Kidney (tissue), 14 donors: Measurements from ENCODE around the gene DEXI. TPM values are rescaled to one million over a fixed set of nuclear protein-coding genes. Genes with fewer than 3 reads are reported as not detected.

Source experiments
- DNase-seq, 5 donors: peaks; one replicate each; pipeline ENCODE4 v3.0.0-alpha.2; 2013 to 2020
- FAIRE-seq: peaks from 2 replicates; lab custom pipeline; 2012; peaks lifted over from hg19 to GRCh38; lab: Jason Lieb, UNC
- H3K27ac ChIP-seq, 2 donors: one replicate each; pipeline ENCODE4 v1.7.0; 2013; ENCODE audit warnings: low read depth in 2 of 2, low read length in 2 of 2, inconsistent platforms in 1 of 2
- H3K27me3 ChIP-seq: one replicate; pipeline ENCODE4 v1.7.1; 2013; ENCODE audit warnings: low read length, inconsistent platforms; ENCODE audit not compliant: control insufficient read depth, insufficient read depth
- H3K36me3 ChIP-seq, 3 donors: one replicate each; pipeline versions ENCODE4 v1.7.0 to v1.7.1; 2013; ENCODE audit warnings: low read length in 3 of 3, control low read depth in 1 of 3, inconsistent platforms in 1 of 3; ENCODE audit not compliant: insufficient read depth in 3 of 3, control insufficient read depth in 2 of 3
- H3K4me1 ChIP-seq, 3 donors: one replicate each; pipeline versions ENCODE4 v1.7.0 to v1.7.1; 2013; ENCODE audit warnings: low read length in 3 of 3, inconsistent platforms in 1 of 3, low read depth in 1 of 3; ENCODE audit not compliant: control insufficient read depth in 2 of 3, insufficient read depth in 2 of 3
- H3K4me3 ChIP-seq, 3 donors: one replicate each; pipeline versions ENCODE4 v1.7.0 to v1.8.1; 2013; ENCODE audit warnings: low read length in 3 of 3, control low read depth in 1 of 3, inconsistent platforms in 1 of 3
- H3K9ac ChIP-seq, 3 donors: one replicate each; pipeline versions ENCODE4 v1.7.0 to v1.7.1; 2013; ENCODE audit warnings: low read length in 3 of 3, control low read depth in 1 of 3, inconsistent platforms in 1 of 3
- H3K9me3 ChIP-seq, 3 donors: one replicate each; pipeline versions ENCODE4 v1.7.0 to v1.7.1; 2013; ENCODE audit warnings: low read length in 3 of 3, control low read depth in 1 of 3, inconsistent platforms in 1 of 3; ENCODE audit not compliant: control insufficient read depth in 2 of 3, insufficient read depth in 1 of 3
- intact Hi-C: fragments of 100-400 bp; cut with DNase I; formaldehyde crosslinking; loops from one replicate; pipeline ENCODE4 v1.11.1; 2022
- polyA plus RNA-seq: library from polyadenylated mRNA; stranded (reverse); fragments of 350-450 nt; fragmentation: Illumina TruSeq; extraction: RNeasy Lipid Tissue Mini Kit (QIAGEN cat#74804); gene quantifications from one replicate; pipeline ENCODE4 v1.2.3, GENCODE V29; 2014; ENCODE audit warnings: low read depth, low replicate concordance; ENCODE audit not compliant: insufficient read depth
- total RNA-seq: library from RNA; stranded (reverse); fragmentation: NEBNext Ultra II Directional; extraction: Animal tissue kit (Norgen Biotek cat#: 25700); gene quantifications from one replicate; pipeline ENCODE4 v1.2.1, GENCODE V29; 2021
- TF ChIP-seq, protein P1 (sequence below): IDR thresholded peaks from 3 replicates; pipeline ENCODE4 v1.5.1; 2012; ENCODE audit warnings: mild to moderate bottlenecking, moderate library complexity, borderline replicate concordance; ENCODE audit not compliant: insufficient read depth; ENCODE audit errors: extremely low read depth
- donor health status: control.
- donor health status: control.
- donor health status: control.
- donor health status: control.
- donor health status: control.
- donor health status: DM: yes; HTN: yes; CAD: no.
- donor health status: Normal renal cell carcinoma (clear cell type).

DEXI gene
- total and polyA plus RNA-seq, 2 donors from 2014 or later, result 31.0 to 46.2 TPM

DNA sequence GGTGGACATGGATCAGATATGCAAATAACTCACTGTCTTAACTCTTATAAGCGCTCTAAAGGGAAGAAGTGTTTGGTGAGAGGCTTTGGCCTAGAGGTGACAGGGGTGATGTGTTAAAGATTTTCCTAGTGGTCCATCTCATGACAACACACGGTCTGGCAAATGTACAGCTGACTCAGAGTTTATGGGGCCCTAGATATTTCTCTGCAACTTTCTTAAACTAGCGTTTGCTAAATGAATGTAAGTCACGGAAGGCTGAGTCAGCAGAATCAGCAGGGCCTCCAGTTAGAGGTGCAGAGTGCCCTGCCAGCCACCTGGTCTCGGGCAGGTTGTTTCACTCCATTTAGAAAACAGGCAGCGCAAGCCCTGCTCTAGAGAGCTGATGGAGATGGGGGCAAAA lies 42.2 kb upstream of the DEXI start:
- Histone ChIP-seq H3K4me1 (peaks cover 0 to 6% (median 0%) of the 10 kb centered on the region in 3 donors), H3K9ac (no peak overlapping the region), H3K27ac (no peak overlapping the region), H3K36me3 (peaks cover 3 to 6% (median 4%) of the 10 kb centered on the region in 3 donors), H3K4me3 (no peak overlapping the region), H3K9me3 (no peaks in the 10 kb centered on the region), H3K27me3 (no peaks in the 10 kb centered on the region)
- FAIRE-seq (no peak), DNase-seq (no peak)
- intact Hi-C loops, result no loop called here
- TF ChIP-seq, protein P1, sequence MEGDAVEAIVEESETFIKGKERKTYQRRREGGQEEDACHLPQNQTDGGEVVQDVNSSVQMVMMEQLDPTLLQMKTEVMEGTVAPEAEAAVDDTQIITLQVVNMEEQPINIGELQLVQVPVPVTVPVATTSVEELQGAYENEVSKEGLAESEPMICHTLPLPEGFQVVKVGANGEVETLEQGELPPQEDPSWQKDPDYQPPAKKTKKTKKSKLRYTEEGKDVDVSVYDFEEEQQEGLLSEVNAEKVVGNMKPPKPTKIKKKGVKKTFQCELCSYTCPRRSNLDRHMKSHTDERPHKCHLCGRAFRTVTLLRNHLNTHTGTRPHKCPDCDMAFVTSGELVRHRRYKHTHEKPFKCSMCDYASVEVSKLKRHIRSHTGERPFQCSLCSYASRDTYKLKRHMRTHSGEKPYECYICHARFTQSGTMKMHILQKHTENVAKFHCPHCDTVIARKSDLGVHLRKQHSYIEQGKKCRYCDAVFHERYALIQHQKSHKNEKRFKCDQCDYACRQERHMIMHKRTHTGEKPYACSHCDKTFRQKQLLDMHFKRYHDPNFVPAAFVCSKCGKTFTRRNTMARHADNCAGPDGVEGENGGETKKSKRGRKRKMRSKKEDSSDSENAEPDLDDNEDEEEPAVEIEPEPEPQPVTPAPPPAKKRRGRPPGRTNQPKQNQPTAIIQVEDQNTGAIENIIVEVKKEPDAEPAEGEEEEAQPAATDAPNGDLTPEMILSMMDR, result no peak

DNA sequence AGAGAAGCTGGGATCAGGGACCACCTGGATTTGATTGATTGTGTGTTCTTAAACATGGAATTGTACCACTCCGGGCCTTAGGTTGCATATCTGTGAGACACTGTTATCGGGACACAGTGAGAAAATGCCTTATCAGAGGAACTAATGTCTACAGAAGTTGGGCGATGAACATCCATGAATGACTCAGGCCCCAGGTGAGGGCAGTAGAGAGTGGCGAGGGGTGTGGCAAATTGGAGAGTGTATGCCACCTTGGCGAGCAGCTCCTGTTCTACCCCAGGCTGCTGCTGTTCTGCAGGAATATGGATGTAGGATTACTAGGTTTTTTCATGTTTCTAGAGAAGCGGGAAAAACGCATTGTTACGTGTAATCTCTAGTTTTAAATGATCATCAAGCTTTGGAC lies 40.9 kb upstream of the DEXI start:
- Histone ChIP-seq H3K27ac (no peak overlapping the region), H3K9ac (no peak overlapping the region), H3K4me3 (no peak overlapping the region), H3K36me3 (peaks cover 4 to 8% (median 6%) of the 10 kb centered on the region in 3 donors), H3K9me3 (no peaks in the 10 kb centered on the region), H3K27me3 (no peaks in the 10 kb centered on the region), H3K4me1 (peaks cover 0 to 6% (median 0%) of the 10 kb centered on the region in 3 donors)
- DNase-seq, result no peak
- intact Hi-C loops, result no loop called here
- FAIRE-seq, result no peak
- TF ChIP-seq, protein P1, result no peak

DNA sequence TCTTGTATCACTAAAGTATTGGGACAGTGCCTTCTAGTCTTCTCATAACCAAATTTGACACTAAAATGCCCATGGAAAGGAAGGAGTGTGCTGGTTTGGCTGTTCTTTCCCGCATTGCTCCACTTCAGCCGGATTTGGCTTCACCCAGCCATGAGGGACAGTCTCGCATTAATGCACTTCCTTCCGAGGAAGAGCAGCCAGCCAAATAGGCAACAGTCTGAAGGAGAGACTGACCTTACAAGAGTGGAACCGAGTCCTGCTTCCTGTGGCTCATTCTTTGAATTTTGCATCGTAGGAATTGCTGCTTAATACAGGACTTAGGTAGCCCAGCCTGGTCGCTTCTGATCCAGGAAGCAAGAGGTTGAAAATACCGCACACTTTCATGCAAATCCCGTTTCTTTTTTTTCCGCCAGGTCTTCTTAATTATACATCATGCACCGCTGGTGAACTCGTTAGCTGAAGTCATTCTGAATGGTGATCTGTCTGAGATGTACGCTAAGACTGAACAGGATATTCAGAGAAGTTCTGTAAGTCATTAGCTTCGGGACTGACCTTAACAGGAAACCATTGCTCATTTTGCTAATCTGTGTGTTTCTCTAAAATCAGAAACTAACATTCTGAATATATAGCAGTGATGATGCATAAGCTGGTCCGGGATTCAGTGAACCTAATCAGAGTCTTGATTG lies 40.3 kb upstream of the DEXI start:
- H3K4me3 ChIP-seq, result no peak overlapping the region
- intact Hi-C loops, result no loop called here
- no peak overlapping the region for H3K27ac ChIP-seq

More for the DNA sequence above, 40.3 kb upstream of the DEXI start:
- DNase-seq, result no peak
- no peak overlapping the region for H3K9ac ChIP-seq
- peaks cover 0 to 6% (median 0%) of the 10 kb centered on the region in 3 donors for H3K4me1 ChIP-seq
- no peak for FAIRE-seq
- no peaks in the 10 kb centered on the region for H3K27me3 ChIP-seq
- peaks cover 2 to 8% (median 8%) of the 10 kb centered on the region in 3 donors for H3K36me3 ChIP-seq
- TF ChIP-seq, protein P1, result no peak
- H3K9me3 ChIP-seq, result no peaks in the 10 kb centered on the region
